GM12892 (cell line): ENCODE data around the gene DENND6A.

Experiments
- POLR2A ChIP-seq: IDR thresholded peaks from 2 replicates; pipeline ENCODE4 v1.6.1; 2011; ENCODE audit warnings: low read depth, low read length, control low read depth
- POLR2AphosphoS5 ChIP-seq: IDR thresholded peaks from 2 replicates; pipeline ENCODE4 v1.6.1; 2011; ENCODE audit warnings: low read depth, low read length, control low read depth
- TAF1 ChIP-seq: IDR thresholded peaks from 2 replicates; pipeline ENCODE4 v1.6.1; 2011; ENCODE audit warnings: low read depth, mild to moderate bottlenecking, control low read depth, low read length, borderline replicate concordance

DNA sequence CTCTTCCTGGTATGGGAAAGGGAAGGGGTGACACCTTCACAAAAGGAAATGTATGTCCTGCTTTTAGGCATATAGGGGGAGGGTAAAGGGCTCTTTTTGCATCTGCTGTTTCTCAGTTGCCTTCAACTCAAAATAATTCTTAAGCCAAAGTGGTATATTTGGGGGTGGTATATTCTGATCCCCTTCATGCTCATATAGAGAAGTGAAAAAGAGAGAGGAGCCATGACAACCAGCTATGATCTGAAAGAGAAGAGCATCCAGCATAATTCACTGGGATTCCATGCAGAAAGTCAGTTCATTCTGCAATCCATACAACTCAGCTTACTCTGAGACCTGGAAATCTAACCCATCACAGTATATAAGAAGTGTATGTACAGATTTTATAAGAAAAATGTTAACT is 22.3 kb downstream of the DENND6A start:
- TF ChIP-seq POLR2A (no peak), POLR2AphosphoS5 (no peak), TAF1 (no peak)
